Measurements from ENCODE around the gene KISS1R. TPM values are rescaled to one million over a fixed set of nuclear protein-coding genes. Genes with fewer than 3 reads are reported as not detected.

KISS1R gene
- total RNA-seq, 1 experiment from 2014 or later = not detected

DNA sequence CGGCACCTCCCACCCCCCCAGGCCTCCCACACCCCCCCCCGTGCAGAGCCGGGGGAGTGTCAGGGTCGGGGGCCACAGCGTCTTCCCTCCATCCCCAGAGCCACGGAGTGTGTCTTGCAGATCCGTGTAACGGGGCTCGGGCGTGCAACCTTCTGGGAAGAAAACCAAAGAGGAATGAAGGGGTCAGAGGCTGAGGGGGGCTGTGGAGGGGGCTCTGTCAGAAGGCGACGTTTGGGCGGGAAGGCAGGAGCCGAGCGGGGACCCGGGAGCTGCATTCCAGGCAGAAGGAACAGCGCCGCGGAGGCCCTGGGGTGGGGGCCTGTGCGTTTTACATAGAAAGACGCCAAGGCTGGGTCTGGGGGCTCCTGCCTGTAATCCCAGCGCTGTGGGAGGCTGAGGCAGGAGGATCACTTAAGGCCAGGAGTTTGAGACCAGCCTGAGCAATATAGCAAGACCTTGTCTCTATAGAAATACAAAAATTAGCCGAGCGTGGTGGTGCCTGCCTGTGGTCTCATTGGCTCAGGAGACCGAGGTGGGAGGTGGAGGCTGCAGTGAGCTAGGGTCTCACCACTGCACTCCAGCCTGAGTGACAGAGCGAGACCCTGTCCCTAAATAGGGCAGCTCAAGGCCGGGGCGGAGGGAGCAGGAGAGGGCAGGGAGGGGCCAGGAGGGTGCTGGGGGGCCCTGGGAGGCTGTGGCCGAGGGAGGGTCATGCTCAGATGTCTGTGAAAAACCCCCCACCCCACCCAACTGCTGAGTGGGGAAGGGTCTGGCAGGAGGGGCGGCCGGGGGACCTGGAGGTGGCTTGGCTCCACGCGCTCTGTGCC lies 36.5 kb downstream of the KISS1R start:
- TF ChIP-seq, protein P1, sequence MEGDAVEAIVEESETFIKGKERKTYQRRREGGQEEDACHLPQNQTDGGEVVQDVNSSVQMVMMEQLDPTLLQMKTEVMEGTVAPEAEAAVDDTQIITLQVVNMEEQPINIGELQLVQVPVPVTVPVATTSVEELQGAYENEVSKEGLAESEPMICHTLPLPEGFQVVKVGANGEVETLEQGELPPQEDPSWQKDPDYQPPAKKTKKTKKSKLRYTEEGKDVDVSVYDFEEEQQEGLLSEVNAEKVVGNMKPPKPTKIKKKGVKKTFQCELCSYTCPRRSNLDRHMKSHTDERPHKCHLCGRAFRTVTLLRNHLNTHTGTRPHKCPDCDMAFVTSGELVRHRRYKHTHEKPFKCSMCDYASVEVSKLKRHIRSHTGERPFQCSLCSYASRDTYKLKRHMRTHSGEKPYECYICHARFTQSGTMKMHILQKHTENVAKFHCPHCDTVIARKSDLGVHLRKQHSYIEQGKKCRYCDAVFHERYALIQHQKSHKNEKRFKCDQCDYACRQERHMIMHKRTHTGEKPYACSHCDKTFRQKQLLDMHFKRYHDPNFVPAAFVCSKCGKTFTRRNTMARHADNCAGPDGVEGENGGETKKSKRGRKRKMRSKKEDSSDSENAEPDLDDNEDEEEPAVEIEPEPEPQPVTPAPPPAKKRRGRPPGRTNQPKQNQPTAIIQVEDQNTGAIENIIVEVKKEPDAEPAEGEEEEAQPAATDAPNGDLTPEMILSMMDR (IDR thresholded peaks at IDR 0.05; ENCODE audit: unreplicated experiment) = no peak
- Mint-ChIP-seq H3K4me1 (ENCODE audit: low read depth, unreplicated experiment) (no peaks in the 10 kb centered on the region), H3K27ac (ENCODE audit: unreplicated experiment) (no peak overlapping the region), H3K9me3 (ENCODE audit: low read depth, unreplicated experiment) (no peaks in the 10 kb centered on the region), H3K4me3 (ENCODE audit: low read depth, unreplicated experiment) (peak overlapping the region; percentile 39), H3K27me3 (ENCODE audit: unreplicated experiment) (peaks cover 16% of the 10 kb centered on the region), H3K36me3 (ENCODE audit: insufficient read depth, unreplicated experiment) (peaks cover 5% of the 10 kb centered on the region)
- no TSS peak for BruUV-seq (replicated peaks)
- intact Hi-C loops (cut with micrococcal nuclease; ENCODE audit: unreplicated experiment) = no loop called here
- DNase-seq = no peak
- CTCF ChIA-PET = no interaction called here

DNA sequence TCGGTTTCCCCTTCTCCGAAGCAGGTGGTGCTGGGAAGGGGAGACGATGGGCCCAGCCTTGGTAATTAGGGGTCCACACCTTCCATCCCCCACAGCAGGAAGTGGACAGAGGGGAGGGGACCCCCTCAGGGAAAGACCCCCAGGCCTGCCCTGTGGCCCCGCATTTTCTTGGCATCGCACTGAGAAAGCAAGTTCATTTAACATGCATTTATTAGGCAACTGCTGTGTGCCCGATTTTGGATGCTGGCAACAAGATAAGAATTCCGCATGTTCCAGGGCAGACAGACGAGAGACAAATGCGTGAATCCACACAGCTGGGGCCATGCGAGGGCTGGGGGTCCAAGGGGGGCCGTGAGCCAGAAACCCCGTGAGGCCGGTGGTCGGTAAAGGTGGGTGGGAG lies 37.1 kb downstream of the KISS1R start:
- no peaks in the 10 kb centered on the region for H3K9me3 Mint-ChIP-seq (ENCODE audit: low read depth, unreplicated experiment)
- BruUV-seq (replicated peaks) = no TSS peak
- no peaks in the 10 kb centered on the region for H3K4me1 Mint-ChIP-seq (ENCODE audit: low read depth, unreplicated experiment)
- TF ChIP-seq, protein P1 (IDR thresholded peaks at IDR 0.05; ENCODE audit: unreplicated experiment) = no peak
- intact Hi-C loops (cut with micrococcal nuclease; ENCODE audit: unreplicated experiment) = no loop called here
- no peak overlapping the region for H3K27ac Mint-ChIP-seq (ENCODE audit: unreplicated experiment)
- no peak for DNase-seq
- peaks cover 5% of the 10 kb centered on the region for H3K36me3 Mint-ChIP-seq (ENCODE audit: insufficient read depth, unreplicated experiment)
- CTCF ChIA-PET = no interaction called here
- peaks cover 22% of the 10 kb centered on the region for H3K27me3 Mint-ChIP-seq (ENCODE audit: unreplicated experiment)
- no peak overlapping the region for H3K4me3 Mint-ChIP-seq (ENCODE audit: low read depth, unreplicated experiment)

DNA sequence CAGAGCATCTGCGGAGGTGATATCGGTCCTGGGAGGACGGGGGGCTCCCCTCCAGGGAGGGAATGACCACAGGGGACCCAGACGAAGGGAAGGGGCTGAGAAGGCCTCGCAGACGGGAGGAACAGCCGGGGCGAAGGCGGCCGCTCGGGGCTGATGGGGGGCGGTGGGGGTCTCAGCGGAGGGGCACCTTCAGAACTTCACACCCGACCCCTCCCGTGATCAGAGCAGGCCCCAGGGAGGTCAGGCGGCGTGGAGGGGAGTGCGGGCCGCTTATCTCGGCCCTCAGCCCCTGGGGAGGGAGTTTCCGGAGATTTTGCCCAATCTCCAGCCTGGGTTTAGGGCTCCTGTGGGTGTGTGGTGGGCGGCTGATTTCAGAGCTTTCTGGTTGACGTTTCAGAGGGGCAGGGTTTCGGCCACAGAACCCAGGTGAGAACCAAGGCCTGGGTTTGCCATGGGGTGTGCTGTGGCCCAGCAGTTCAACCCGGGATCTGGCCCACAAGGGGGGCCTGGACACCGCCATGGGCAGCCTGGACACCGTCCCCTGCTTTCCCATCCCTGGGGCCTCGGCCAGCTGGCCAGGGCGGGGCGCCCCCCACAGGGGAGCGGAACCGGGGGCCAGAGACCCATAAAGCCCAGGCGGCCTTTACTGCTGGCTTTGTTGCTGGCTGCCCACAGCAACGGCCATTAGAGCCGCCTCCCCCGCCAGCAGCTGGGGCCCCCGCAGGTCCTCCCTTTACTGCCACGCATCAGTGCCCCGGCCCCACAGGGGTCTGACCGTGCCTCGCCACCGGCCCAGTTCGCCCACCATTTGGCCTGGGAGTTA lies 37.8 kb downstream of the KISS1R start:
- no peaks in the 10 kb centered on the region for H3K4me1 Mint-ChIP-seq (ENCODE audit: low read depth, unreplicated experiment)
- CTCF ChIA-PET = no interaction called here
- peaks cover 5% of the 10 kb centered on the region for H3K36me3 Mint-ChIP-seq (ENCODE audit: insufficient read depth, unreplicated experiment)
- H3K9me3 Mint-ChIP-seq (ENCODE audit: low read depth, unreplicated experiment) = no peaks in the 10 kb centered on the region
- peaks cover 28% of the 10 kb centered on the region for H3K27me3 Mint-ChIP-seq (ENCODE audit: unreplicated experiment)
- TF ChIP-seq, protein P1 (IDR thresholded peaks at IDR 0.05; ENCODE audit: unreplicated experiment) = no peak
- intact Hi-C loops (cut with micrococcal nuclease; ENCODE audit: unreplicated experiment) = no loop called here
- no peak overlapping the region for H3K27ac Mint-ChIP-seq (ENCODE audit: unreplicated experiment)
- no TSS peak for BruUV-seq (replicated peaks)
- H3K4me3 Mint-ChIP-seq (ENCODE audit: low read depth, unreplicated experiment) = no peak overlapping the region
- DNase-seq = no peak

DNA sequence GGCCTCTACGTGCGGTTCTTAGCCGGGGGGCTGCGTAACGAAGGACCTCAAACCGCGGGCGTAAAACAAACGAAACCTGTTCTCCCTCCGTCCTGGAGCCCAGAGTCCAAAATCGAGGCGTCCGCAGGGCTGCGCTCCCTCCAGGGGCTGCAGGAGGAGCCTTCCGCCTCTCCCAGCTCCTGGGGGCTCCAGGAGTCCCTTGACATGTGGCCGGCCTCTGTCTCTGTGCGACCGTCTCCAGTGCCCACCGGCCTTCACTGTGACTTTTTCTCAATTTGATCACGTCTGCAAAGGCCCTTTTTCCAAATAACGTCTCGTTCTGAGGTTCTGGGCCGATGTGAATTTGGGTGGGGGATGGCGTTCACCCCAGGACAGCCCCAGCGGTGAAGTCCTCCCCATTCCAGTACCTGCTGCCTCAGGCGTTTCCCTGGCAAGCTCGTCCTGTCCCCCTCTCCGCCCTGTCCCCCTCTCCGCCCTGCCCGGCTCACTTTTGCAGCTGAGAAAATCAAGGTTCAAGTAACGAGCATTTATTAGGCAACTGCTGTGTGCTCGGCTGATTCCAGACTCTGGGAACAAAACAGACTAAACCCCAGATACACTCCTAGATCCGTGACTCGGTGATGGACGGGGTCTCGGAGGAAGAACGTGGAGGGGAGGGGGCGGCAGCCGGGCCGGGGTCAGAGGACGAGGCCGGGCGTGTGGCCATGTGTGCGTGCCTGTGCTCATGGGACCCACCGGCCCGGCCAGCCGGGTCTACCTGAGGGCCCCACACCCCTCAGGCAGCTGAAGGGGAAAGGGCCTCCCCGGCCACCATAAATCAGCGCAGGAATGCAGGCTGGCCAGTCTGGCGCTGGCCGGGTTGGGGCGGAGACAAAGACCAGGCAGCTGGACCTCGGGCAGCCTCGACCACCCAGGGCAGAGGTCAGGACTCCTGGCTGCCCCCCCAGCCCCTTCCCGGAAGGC lies 39.0 kb downstream of the KISS1R start:
- peaks cover 36% of the 10 kb centered on the region for H3K27me3 Mint-ChIP-seq (ENCODE audit: unreplicated experiment)
- DNase-seq = peak; percentile 65
- H3K4me1 Mint-ChIP-seq (ENCODE audit: low read depth, unreplicated experiment) = no peaks in the 10 kb centered on the region
- no TSS peak for BruUV-seq (replicated peaks)
- H3K9me3 Mint-ChIP-seq (ENCODE audit: low read depth, unreplicated experiment) = no peaks in the 10 kb centered on the region
- CTCF ChIA-PET = interaction anchor here (0.5 to 0.6 kb wide), 2 partner anchors 16 to 20 kb away, joined by 3 read pairs; no protein-coding TSS in a partner anchor
- intact Hi-C loops (cut with micrococcal nuclease; ENCODE audit: unreplicated experiment) = no loop called here
- TF ChIP-seq, protein P1 (IDR thresholded peaks at IDR 0.05; ENCODE audit: unreplicated experiment) = no peak
- H3K4me3 Mint-ChIP-seq (ENCODE audit: low read depth, unreplicated experiment) = peak overlapping the region; percentile 45
- no peak overlapping the region for H3K27ac Mint-ChIP-seq (ENCODE audit: unreplicated experiment)
- peaks cover 5% of the 10 kb centered on the region for H3K36me3 Mint-ChIP-seq (ENCODE audit: insufficient read depth, unreplicated experiment)

Measured in Calu3 (cell line).